Activated T-helper 1 cell treated with anti-CD3 and anti-CD28 coated beads, Interleukin-2, amount 50 U/mL, for 16 hours (primary cell): ENCODE results near the gene GTPBP3.

ENCODE experiments used
- DNase-seq, 2 donors: peaks; one replicate each; pipeline ENCODE4 v3.0.0-alpha.2; 2020; ENCODE audit warnings: low read depth in 1 of 2, low spot score in 1 of 2

Gene GTPBP3

DNA sequence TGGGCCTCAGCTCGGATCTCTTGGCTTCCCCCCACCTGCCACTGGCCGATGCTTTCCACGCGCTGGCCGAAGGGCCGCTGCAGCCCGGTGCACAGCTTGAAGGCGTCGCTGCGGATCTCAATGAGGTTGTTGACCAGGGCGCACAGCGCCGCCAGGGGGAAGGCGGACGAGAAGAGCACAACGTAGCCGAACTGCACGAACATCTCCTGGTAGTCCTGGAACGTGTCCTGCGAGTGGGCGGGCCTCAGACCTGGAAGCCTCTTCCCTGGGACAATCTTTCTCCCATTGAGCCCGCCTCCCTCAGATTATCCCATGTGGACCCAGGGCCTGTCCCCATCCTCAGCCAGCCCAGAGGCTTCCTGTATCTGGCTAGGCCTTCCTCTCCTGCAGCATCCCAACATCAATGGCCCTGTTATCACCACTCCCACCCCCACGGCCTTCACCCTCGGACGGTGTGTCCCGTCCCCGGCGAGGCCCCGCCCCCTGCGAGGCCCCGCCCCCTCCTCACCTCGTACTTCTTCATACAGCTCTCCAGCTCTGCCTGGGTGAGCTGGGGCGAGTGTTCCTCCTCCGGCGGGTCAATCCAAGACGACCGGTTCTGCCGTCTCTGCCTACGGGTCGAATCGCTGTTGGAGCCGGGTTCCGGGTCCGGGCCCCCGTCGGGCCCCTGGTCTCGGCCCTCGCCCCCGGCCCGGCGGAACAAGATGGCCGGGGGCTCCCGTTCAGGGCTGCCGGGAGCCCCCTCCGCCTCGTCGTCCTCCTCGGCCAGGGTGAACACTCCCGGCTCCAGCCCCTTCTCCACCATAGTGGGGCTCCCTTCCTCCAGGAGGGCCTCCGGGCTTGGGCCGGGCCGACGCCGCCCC is 9.5 kb upstream of the GTPBP3 start:
- DNase-seq, result peak in 1 of 2 donors; percentile 42

DNA sequence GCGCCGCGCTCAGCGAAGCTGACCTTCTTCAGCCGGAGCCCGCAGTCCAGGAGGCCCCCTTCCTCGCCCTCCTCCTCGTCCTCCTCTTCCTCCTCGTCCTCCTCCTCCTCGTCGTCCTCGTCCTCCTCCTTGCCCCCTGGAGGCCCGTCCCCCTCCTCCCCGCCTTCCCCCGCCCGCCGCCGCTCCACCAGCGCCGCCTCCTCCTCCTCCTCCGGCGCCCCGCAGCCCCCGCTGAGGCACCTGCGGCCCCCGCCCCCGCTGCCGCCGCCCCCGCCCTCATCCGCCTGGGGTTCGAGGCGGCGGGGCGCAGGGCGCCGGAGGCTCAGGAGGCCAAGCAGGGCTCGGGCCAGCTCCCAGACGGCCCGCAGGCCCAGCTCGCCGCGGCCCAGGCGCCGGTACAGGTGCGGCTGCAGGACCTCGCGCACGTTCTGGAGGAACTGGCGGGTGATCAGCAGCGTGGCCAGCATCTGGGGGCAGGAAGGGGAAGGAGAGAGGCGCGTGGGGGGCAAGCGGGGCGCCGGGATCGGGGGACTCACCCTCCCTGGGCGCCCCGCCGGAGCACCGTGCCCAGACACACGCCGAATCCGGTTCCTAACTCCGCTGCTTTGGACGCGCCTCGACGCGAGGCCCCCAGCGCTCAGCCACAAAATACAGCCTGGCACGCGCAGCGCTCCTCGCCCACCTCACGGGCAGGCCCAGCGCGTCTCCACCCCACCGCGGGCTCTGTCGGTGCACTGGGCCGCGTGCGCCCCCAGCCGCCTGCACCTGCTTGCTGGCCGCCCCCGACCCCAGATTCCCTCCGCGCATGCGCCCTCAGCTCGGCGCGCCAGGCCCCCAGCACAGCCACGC is 8.6 kb upstream of the GTPBP3 start:
- DNase-seq, result no peak

DNA sequence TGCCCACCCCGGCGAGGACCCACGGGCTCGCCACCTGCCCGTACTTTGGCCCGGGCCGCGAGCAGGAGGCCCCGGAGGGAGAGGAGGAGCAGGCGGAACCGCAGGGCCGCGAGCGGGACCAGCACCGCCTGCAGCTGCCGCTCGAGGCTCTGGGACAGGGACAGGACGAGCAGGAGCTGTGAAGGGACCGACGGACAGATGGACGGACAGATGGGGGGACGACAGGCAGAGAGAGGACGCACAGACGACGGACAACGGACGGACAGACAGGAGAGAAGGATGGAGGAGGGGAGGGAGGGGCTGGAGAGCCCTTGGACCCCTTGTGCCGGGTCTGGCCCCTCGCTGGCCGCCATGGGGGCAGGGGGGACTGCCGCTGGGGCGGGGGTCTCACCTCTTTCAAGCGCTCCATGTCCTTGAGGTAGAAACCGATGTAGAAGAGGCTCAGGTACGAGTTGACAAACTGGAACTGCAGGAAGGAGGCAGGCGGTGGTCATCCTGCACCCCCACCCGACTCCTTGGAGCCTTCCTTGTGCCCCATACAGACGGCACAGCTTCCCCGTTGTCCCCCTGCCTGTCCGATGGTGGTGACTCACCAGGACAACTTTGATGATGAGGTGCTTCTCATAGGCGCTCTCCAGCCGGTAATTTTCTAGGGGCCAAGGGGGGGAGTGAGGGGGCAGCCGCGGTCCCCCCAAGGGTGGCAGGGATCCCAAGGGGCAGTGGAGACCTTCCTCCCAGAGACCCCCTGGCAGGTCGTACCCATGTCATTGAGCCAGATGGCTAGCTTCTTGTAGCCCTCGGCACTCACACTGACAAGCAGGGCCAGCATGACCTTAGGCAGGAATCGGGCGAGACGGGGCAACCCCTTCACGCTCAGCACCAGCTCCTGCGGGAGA is 7.7 kb upstream of the GTPBP3 start:
- DNase-seq, result no peak

DNA sequence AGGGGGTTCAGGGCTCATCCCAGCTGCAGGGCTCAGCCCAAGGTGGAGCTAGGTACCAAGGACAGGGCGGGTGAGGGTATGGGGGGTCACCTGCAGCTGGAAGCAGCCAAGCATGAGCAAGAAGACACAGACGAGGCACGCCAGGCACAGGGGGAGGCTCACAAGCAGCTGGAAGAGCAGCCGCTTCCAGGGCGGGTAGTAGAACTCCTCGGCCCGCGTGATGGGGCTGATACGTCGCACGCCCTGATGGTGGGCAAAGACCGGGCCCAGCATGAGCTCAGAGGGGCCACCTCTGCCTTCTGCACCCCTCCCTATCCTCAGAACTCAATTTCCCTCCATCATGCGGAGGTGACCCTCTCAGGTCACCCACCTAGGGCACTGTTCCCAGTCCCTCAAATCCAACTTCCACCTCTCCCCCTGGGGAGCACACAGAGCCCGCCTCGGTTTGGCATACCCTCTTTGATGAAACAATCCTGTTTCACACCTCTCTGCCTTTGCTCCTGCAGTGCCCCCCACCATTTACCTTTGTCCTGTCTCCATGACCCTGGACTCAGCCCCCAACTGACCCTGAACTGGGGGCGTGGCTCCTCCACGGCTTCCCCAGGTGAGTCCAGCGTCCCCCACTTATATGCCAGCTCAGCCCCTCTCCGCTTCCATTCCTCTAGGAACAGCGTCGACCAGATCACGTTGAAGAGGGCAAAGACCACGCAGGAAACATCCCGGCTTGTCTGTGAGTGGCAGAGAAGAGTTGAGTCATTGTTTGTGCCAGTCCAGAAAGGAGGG is 6.9 kb upstream of the GTPBP3 start:
- no peak for DNase-seq

DNA sequence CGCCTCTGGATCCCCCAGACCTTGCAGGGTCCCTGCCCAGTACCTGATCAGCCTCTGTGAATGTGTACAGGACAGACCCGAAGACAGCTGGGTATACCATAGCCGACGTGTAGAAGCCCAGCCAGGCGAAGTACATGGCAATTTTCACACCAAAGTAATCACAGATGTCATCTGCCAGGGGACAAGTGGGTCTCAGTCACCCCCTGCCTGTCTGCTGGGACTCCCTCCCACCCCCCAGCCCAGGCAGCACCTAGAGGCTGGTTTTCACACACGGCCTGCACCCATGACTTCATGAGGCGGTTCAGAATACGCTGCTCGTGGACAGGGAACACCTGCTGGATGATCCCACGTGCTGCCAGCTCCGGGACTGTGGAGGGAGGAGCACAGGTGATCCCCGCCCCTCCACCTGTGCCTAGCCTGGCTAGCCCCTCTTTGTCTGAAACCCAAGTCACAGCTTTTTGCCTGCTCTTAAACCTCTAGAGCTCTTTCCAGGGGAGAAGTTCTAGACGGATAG is 6.3 kb upstream of the GTPBP3 start:
- no peak for DNase-seq

DNA sequence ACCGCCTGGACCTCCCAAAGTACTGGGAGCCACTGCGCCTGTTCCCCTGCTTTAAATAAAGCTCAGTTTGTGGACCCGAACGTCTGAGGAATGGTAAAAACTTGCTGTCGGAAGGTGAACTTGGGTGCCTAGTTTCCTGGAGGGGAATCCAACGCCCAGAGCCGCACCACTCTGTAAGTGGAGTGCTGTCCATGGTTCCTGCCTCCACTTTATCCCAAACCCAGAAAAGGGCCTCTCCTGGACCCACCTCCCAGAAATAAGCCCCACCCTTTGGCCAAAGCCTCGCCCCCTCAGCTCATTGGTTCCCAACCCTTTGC is 5.0 kb upstream of the GTPBP3 start:
- no peak for DNase-seq

DNA sequence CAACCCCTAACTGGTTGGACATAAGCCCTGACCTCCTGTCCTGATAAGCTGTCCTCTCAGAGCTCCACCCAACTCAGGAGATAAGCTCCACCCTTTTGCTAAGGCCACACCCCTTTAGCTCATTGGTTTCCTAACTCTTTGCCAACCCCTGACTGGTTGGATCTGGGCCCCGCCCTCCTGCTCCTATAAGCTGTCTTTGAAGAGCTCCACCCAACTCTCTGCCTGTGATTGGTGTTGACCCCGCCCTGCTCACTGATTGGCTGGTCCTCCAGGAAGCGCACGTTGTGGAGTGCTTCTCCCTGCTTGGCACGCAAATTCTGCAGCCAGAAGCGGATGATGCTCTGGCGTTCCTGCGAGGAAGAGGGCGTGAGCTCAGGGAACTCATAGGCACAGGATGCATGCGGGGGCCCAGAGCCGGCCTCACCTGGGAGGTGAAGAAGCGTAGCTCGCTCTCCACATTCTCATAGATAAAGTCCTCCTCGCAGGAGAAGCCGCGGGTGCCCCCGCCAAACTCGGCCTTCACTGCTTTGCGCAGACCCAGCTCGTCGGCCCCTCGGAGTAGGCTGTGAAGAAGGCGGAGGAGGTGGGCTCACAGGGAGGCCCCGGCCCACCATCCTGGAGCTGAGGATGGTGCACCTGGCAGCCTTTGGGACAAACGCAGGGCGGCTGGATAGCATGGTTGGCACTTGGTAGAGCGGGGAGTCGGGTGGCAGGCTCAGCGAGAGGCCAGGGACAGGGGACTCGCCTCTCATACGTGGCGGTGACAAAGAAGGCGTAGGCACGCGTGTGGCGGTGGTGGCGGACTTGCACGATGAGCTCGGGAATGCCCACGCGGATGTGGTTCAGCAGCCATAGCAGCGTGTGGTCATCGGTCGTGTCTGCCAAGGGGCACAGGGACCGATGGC is 4.4 kb upstream of the GTPBP3 start:
- DNase-seq, result no peak

DNA sequence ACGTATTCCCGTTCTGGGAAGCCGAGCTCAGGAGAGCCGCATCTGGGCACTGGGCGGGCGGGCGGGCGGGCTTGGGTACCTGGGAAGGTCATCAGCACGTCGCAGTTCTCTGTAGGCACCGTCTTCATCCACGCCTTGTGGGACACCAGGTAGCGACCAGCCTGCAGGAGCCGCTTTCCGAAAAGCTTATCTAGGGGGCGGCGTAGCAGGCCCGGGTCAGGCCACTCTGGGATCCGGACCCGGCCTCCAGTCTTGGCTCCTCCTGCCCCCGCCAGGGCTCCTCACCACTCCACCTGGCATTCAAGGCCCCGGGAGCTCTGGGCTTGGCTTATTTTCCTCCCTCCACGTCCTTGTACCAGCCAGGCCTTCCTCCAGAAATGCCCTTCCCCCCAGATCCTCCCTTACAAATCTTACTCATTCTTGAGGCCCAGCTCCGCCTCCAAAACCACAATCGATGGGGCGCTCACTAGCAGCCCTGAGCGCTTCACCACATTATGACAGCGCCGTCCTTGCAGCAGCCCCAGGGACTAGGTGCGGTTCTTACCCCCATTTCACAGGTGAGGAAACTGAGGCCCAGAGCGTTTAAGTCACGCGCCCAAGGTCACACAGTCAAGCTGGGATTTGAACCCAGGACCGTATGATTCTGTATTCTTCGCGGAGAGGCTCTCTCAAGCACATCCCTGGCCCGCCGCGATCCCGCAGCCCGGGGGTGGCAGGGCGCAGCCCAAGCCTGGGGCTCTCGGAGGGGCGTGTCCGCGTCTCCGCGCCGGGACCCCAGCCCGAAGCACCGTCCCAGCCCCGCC is 3.5 kb upstream of the GTPBP3 start:
- DNase-seq, result peak; percentile 52 to 57

DNA sequence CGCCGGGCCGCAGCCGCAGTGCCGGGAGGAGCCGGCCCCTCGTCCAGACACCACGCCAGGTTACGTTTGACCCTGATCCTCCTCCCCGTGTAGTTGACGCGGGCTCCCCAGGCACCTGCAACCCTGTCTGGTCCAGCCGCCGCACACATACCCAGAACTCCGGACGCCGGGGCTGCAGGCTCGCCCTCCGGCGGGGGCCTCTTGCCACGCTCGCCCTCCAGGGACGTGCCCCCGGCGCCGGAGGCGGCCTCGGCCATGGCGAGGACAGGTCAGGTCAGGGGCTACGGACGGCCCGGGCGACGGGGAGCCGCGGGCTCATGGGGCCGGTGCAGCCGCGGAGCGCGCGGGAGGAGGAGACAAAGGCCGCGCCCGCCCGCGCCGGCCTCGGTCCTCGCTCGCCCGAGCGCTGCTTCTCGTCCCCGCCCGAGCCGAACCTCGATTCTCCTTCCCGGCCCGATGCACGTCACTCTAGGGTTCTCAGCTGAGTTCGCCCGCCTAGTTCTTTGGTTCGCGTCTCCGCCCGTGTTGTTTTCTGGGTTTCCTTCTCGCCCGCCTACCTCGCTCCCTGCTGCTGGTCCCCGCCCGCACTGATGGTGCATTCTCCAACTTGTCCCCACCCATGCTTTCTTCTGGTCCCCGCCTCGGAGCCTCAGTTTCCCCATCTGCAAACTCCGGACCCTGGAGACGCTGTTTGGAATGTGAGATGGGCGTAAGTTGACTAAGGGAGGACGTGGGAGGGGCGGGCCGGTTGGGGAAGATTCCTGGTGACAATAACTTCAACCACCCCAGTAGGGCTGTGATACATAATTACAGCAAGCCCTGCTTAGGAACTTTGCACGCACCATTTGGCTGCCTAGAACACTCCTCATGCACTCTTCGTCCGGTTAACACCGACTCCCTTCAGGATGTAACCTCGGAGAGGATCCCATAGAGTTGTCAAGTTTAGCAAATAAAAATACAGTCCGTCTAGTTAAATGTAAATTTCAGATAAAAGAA is 2.6 kb upstream of the GTPBP3 start, which contains the start of gene ANO8:
Gene ANO8, minus strand, starts transcription at position 442 of the 996 bp plus-strand sequence. Its CDS starts 185 bp downstream, at position 257.
- DNase-seq, result peak; percentile 84 to 95

DNA sequence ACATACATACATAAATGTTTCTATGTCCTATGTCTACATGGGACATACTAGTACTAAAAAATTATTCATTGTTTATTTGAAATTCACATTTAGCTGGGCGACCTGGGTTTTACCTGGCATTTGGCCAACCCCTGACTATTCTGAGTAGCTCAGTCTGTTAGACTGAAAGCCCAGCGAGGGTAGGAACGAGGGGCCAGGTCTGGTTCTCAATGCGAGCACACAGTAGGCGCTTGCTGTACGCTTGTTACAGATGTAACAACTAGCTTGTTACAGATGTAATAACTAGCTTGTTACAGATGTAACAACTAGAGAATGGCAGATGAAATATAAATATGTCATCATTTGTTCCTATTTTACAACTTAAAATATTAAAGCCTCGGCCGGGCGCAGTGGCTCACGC is 1.8 kb upstream of the GTPBP3 start:
- no peak for DNase-seq

DNA sequence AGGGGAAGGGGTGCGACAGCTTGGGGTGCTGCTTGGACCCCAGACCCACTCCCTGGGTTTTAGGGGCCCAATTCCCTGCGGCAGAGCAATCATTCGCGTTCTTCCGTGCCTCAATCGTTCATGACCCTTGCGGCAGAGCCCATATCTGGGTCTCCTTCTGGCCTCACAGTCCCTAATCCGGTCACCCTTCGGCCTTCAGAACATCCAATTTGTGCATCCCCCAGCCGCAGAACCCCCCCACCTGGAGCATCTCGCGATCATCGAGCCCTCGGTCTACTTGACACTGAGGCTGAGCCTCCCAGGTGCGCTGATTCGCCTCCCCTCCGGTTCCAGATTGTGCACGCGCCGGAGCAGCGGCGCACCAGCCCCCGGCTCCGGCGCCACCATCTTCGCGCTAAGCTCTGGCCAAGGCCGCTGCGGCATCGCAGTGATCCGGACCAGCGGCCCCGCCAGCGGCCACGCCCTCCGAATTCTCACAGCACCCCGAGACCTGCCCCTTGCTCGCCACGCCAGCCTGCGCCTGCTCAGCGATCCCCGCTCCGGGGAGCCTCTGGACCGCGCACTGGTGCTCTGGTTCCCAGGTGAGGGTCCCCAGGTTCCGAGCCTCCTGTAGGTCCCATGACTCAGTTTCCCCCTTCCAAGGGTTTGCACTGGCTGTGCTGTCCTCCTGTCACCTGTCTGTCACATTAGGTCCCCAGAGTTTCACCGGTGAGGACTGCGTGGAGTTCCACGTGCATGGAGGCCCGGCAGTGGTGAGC is 501 bp downstream of the GTPBP3 start:
- DNase-seq, result no peak

DNA sequence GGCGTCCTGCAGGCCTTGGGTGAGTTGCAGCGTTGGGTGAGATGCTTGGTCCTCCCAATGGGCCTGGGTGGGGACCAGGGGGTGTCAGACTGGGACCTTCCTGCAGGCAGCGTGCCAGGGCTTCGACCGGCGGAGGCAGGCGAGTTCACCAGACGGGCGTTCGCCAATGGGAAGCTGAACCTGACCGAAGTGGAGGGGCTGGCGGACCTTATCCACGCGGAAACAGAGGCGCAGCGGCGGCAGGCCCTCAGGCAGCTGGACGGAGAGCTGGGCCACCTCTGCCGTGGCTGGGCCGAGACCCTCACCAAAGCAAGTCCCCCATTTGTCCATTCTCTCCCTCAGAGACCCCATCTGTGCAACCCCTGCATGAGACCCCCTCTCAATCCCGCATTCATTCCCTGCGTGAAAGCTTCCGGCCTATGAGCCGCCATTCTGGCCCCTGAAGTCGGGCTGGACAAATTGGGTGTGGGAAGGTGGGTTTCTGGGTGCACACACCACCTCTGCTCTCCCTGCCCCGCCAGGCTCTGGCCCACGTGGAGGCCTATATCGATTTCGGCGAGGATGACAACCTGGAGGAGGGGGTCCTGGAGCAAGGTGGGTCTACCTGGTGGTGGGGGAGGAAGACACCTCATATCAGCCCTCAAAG is 1.2 kb downstream of the GTPBP3 start:
- no peak for DNase-seq

DNA sequence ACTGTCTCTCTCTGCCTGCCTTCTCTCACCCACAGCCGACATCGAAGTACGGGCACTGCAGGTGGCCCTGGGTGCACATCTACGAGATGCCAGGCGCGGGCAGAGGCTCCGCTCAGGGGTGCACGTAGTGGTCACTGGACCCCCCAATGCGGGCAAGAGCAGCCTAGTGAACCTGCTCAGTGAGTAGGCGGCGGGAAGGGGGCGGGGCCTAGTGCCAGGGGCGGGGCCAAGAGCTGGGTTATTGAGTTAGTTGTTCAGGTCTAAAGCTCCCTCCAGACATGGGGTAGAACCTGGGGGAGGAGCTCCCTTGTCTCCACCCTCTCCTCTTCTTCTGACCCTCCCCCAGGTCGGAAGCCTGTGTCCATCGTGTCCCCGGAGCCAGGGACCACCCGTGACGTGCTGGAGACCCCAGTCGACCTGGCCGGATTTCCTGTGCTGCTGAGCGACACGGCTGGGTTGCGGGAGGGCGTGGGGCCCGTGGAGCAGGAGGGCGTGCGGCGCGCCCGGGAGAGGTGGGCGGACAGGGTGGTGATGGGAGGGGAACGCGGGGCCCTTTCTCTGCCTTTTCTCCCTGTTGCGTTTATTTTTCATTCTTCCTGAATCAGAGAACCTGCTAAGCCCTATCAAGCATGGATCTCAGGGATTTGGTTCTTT is 1.9 kb downstream of the GTPBP3 start:
- DNase-seq, result no peak

DNA sequence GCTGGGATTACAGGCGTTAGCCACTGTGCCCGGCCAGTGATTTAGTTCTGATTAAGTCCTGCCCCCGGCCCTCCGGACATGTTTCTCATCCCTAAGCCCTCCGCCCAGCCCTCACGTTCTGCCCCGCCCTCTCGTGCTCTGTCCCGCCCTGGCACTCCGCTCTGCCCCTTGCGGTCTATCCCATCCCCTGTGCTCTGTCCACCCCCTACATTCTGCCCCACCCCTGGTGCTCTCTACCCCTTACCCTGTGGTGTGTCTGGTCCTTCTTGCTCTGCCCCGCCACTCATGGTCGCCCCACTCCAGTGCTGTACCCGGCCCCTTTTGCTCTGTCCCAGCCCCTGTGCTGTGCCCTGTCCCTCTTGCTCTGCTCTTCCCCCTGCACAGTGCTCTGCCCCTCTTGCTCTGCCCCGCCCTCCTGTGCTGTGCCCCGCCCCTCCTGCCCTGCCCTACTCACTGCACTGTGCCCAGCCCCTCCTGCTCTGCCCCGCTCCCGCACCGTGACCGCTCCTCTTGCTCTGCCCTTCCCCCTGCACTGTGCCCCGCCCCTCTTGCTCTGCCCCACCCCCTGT is 3.0 kb downstream of the GTPBP3 start:
- DNase-seq, result no peak

DNA sequence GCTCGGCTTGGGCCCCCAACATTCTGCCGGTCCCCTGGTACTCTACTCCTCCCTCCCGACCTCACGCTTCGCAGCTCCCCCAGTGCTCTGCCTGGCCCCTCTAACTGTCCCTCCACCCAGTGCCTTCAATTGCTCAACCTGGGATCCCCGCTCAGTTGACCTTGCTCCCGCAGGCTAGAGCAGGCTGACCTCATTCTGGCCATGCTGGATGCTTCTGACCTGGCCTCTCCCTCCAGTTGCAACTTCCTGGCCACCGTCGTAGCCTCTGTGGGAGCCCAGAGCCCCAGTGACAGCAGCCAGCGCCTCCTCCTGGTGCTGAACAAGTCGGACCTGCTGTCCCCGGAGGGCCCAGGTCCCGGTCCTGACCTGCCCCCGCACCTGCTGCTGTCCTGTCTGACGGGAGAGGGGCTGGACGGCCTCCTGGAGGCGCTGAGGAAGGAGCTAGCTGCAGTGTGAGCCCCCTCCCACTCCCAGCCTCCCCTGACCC is 3.6 kb downstream of the GTPBP3 start:
- no peak for DNase-seq
